Mammary epithelial cell (primary cell): ENCODE results near the gene CGNL1.

Experiments
- CTCF ChIP-seq, 2 donors: IDR thresholded peaks in 1 of 2; conservative IDR thresholded peaks in 1 of 2; 2 replicates each; pipeline ENCODE4 v1.5.1; 2011 to 2012; ENCODE audit warnings: inconsistent platforms in 2 of 2, low read length in 2 of 2, mild to moderate bottlenecking in 2 of 2, control low read depth in 1 of 2, low read depth in 1 of 2; ENCODE audit not compliant: insufficient read depth in 1 of 2; ENCODE audit errors: extremely low read depth in 1 of 2
- EZH2 ChIP-seq: IDR thresholded peaks from 2 replicates; pipeline ENCODE4 v1.6.1; 2012; ENCODE audit warnings: low read length, inconsistent platforms, borderline replicate concordance

DNA sequence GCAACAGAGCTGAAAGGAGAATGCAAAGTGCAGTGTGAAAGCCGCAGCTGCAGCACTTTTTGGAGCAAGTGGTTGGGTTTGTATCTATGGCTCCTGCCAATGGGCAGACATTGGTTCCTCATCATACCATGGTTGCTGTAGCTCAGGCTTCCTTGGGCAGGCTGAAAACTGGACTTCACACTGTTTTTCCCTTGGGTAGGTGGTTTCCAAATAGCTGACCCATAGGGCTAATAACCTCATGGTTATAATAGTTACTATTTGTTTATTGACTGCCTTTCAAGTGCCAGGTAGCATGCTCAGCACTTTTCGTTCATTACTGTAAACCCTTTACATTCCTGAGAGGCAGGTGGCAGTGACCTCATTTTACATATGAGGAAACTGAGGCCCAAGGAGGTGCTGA, 4.5 kb downstream of the CGNL1 start:
- TF ChIP-seq CTCF (conservative IDR thresholded peaks at IDR 0.05 in 1 of 2, IDR thresholded peaks at IDR 0.05 in 1 of 2; ENCODE audit: extremely low read depth in 1 of 2, insufficient read depth in 1 of 2, low read depth in 1 of 2, low read length in 2 of 2), result no peak
- TF ChIP-seq EZH2, result no peak
